HL-60 (cell line): ENCODE data around the gene RSRC2.
"Not testable (repeated sequence)": the region's sequence is repeated elsewhere in the genome, so short reads cannot be mapped to it uniquely, and the experiment has no call there.

Source experiments
- CTCF ChIP-seq: IDR thresholded peaks from one replicate; pipeline ENCODE4 v1.5.1; 2011; ENCODE audit warnings: low read length, control low read depth, inconsistent platforms; ENCODE audit not compliant: insufficient read depth
- GABPA ChIP-seq: IDR thresholded peaks from 2 replicates; pipeline ENCODE4 v1.6.1; 2012; ENCODE audit warnings: low read depth
- POLR2AphosphoS5 ChIP-seq: IDR thresholded peaks from 2 replicates; pipeline ENCODE4 v1.6.1; 2012; ENCODE audit warnings: low read depth
- REST ChIP-seq: IDR thresholded peaks from 2 replicates; pipeline ENCODE4 v1.6.1; 2012; ENCODE audit warnings: low read depth; ENCODE audit not compliant: insufficient replicate concordance
- SPI1 ChIP-seq: IDR thresholded peaks from 2 replicates; pipeline ENCODE4 v1.6.1; 2012; ENCODE audit warnings: low read depth, mild to moderate bottlenecking, borderline replicate concordance

- not testable (repeated sequence) for TF ChIP-seq REST, CTCF, POLR2AphosphoS5, SPI1, GABPA
Measured at GRCh38 chr12:122464317-122465042, 62.3 kb downstream of the RSRC2 start.
